Liver (tissue), 3 donors: ENCODE measurements around the gene COX7B.
"Not testable (repeated sequence)": the region's sequence is repeated elsewhere in the genome, so short reads cannot be mapped to it uniquely, and the experiment has no call there.

Experiments used
- CTCF ChIP-seq: fragments of 150-350 bp; IDR thresholded peaks from 2 replicates; pipeline ENCODE4 v1.5.1; 2017; ENCODE audit warnings: improper control_type of control experiment, low read depth, low read length; ENCODE audit not compliant: missing input control
- FOXA1 ChIP-seq: IDR thresholded peaks from 2 replicates; pipeline ENCODE4 v1.6.1; 2016; ENCODE audit warnings: antibody characterized with exemption
- RAD21 ChIP-seq, 2 donors: IDR thresholded peaks; 2 replicates each; pipeline ENCODE4 v1.6.1; 2016; ENCODE audit warnings: antibody characterized with exemption in 2 of 2, mild to moderate bottlenecking in 2 of 2
- SP1 ChIP-seq: IDR thresholded peaks from 2 replicates; pipeline ENCODE4 v1.6.1; 2018; ENCODE audit warnings: antibody characterized with exemption, mild to moderate bottlenecking
- ZBTB33 ChIP-seq: IDR thresholded peaks from 2 replicates; pipeline ENCODE4 v1.6.1; 2016; ENCODE audit warnings: antibody characterized with exemption
- donor health status: healthy.
- donor health status: healthy.

GRCh38 chrX:77881418-77881817 is 17.9 kb upstream of the COX7B start:
- not testable (repeated sequence) for TF ChIP-seq SP1; CTCF; RAD21 (IDR thresholded peaks at IDR 0.05); FOXA1; ZBTB33
